ENCODE measurements around the gene GCSAML. TPM values are rescaled to one million over a fixed set of nuclear protein-coding genes. Genes with fewer than 3 reads are reported as not detected.

GCSAML gene
- total RNA-seq, 1 donor from 2014 or later, result 2.7 TPM

- Histone ChIP-seq H3K27me3 (no peaks in the 10 kb centered on the region), H3K36me3 (no peaks in the 10 kb centered on the region), H3K4me3 (no peak overlapping the region), H3K27ac (no peak overlapping the region), H3K9me3 (no peaks in the 10 kb centered on the region), H3K4me1 (no peaks in the 10 kb centered on the region)
- no peak for ATAC-seq
- TF ChIP-seq CTCF (IDR thresholded peaks at IDR 0.05), result no peak
- DNase-seq, result no peak
- intact Hi-C loops (cut with DNase I), result no loop called here
Measured at GRCh38 chr1:247614625-247615024, 65.7 kb downstream of the GCSAML start.

Other genes with a start within 250 kb of the GCSAML start
- gene ZNF496, start 217.3 kb upstream of the GCSAML start, total RNA-seq, result 28.0 TPM
- 4.9 TPM for gene NLRP3, start 133.0 kb upstream of the GCSAML start, total RNA-seq
- not detected for gene OR2B11, start 91.0 kb upstream of the GCSAML start, total RNA-seq
- not detected for gene OR2C3, start 12.7 kb upstream of the GCSAML start, total RNA-seq
- not detected for gene OR2G2, start 39.2 kb downstream of the GCSAML start, total RNA-seq
- not detected for gene OR2G3, start 56.5 kb downstream of the GCSAML start, total RNA-seq
- not detected for gene OR13G1, start 130.6 kb downstream of the GCSAML start, total RNA-seq
- not detected for gene OR6F1, start 167.5 kb downstream of the GCSAML start, total RNA-seq
- gene OR14K1, start 189.5 kb downstream of the GCSAML start, total RNA-seq, result not detected
- not detected for gene OR14A2, start 199.0 kb downstream of the GCSAML start, total RNA-seq
- not detected for gene OR1C1, start 211.4 kb downstream of the GCSAML start, total RNA-seq